Peyer's patch (tissue), 4 donors: ENCODE data around the gene PALD1. TPM values are rescaled to one million over a fixed set of nuclear protein-coding genes. Genes with fewer than 3 reads are reported as not detected.

Experiments used
- DNase-seq, 3 donors: peaks; one replicate each; pipeline ENCODE4 v3.0.0-alpha.2; 2017 to 2019
- H3K27ac ChIP-seq, 4 donors: fragments of 200-600 bp; sonication (generic); one replicate each; pipeline ENCODE4 v1.5.1; 2016 to 2019
- H3K27me3 ChIP-seq, 2 donors: fragments of 200-600 bp; sonication (generic); one replicate each; pipeline ENCODE4 v1.5.1; 2019
- H3K36me3 ChIP-seq, 3 donors: fragments of 200-600 bp; sonication (generic); one replicate each; pipeline ENCODE4 v1.5.1; 2016 to 2019
- H3K4me1 ChIP-seq, 4 donors: fragments of 200-600 bp; sonication (generic); one replicate each; pipeline ENCODE4 v1.5.1; 2016 to 2019
- H3K4me3 ChIP-seq, 4 donors: fragments of 200-600 bp; sonication (generic); 1 replicate in 3 of 4; 2 replicates in 1 of 4; pipeline ENCODE4 v1.5.1; 2016 to 2019; ENCODE audit warnings: mild to moderate bottlenecking in 1 of 4
- H3K9me3 ChIP-seq, 4 donors: fragments of 200-600 bp; sonication (generic); one replicate each; pipeline ENCODE4 v1.5.1; 2016 to 2019; ENCODE audit warnings: mild to moderate bottlenecking in 1 of 4
- POLR2A ChIP-seq, 2 donors: fragments of 450-650 bp; IDR thresholded peaks; one replicate each; pipeline ENCODE4 v1.5.1; 2017; ENCODE audit warnings: antibody characterized with exemption in 2 of 2, mild to moderate bottlenecking in 2 of 2, moderate library complexity in 2 of 2
- total RNA-seq, 4 donors: library from RNA; depleted of rRNA; stranded (reverse); fragments of >200 nt; gene quantifications; one replicate each; pipeline ENCODE4 v1.1.0, GENCODE V29; 2016
- TF ChIP-seq, protein P1 (sequence below), 6 experiments: fragments of 450-650 bp in 4 of 6; fragments of 200-600 bp in 2 of 6; sonication (generic) in 1 of 6; IDR thresholded peaks; one replicate each; pipeline ENCODE4 v1.5.1; 2017 to 2019; ENCODE audit warnings: antibody characterized with exemption in 6 of 6, mild to moderate bottlenecking in 3 of 6, moderate library complexity in 1 of 6

Gene PALD1
- total RNA-seq, 4 donors from 2014 or later, result 1.2 to 15.7 (median 3.6) TPM

DNA sequence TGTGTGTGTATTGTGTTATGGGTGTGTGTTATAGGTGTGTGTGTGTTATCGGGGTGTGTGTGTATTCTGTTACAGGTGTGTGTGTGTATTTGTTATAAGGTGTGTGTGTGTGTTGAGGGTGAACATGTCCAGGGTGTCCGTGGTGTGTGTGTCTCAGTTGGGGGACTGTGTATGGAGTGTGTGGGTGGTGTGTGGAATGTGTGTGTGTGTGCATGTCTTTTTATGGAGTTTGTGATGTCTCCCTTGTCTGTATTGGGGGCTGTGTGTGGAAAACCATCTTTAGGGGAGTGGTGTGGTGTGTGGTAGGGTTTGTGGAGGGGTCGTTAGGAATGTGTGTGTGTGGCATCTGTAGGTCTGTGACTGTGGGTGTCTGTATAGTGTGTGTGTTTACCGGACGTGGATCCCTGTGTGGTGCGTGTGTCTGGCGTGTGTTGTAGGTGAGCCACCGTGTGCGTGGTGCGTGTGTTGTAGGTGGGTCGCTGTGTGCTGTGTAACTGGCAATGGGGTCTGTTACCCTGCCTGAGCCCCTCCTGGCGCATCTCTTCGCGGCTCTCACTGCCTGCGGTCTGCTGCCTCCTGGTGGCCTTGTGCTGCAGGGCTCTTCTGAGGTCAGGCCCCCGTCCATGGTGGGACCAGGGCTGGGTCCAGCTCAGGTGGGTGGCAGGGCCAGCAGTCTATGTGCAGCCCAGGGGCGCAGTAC, 61.7 kb downstream of the PALD1 start:
- peak in 2 of 3 donors; percentile 22 to 56 for DNase-seq
- H3K36me3 ChIP-seq, result no peaks in the 10 kb centered on the region

DNA sequence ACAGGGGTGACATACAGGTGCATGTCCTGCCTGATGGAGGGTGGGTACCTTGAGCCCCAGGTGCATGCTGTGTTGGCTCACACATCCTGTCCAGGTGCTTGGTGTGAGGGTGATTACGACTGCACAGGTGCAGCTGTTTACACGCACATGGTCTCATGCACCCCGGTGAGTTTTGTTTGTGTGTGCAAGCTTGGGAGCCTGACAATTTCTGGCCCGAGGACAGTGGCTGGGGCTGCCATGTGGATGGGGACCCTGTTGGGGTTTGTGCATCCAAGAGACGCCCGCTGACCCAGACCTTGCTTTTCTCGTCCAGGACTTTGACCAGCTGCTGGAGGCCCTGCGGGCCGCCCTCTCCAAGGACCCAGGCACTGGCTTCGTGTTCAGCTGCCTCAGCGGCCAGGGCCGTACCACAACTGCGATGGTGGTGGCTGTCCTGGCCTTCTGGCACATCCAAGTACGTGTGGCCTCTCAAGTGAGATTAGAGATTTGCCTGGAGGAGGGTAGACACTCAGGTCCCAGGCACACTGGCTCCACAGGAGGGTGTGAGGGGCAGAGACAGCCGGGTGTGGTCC, 62.3 kb downstream of the PALD1 start:
- H3K4me3 ChIP-seq, result no peak overlapping the region
- H3K9me3 ChIP-seq, result no peaks in the 10 kb centered on the region
- no peaks in the 10 kb centered on the region for H3K4me1 ChIP-seq
- H3K27ac ChIP-seq, result no peak overlapping the region
- no peaks in the 10 kb centered on the region for H3K36me3 ChIP-seq
- DNase-seq, result no peak
- no peaks in the 10 kb centered on the region for H3K27me3 ChIP-seq
- no peak for TF ChIP-seq POLR2A (IDR thresholded peaks at IDR 0.05)

More for the DNA sequence above, 61.7 kb downstream of the PALD1 start:
- Histone ChIP-seq H3K4me1 (no peaks in the 10 kb centered on the region), H3K27me3 (no peaks in the 10 kb centered on the region), H3K27ac (no peak overlapping the region), H3K9me3 (no peaks in the 10 kb centered on the region), H3K4me3 (no peak overlapping the region)
- TF ChIP-seq, protein P1, sequence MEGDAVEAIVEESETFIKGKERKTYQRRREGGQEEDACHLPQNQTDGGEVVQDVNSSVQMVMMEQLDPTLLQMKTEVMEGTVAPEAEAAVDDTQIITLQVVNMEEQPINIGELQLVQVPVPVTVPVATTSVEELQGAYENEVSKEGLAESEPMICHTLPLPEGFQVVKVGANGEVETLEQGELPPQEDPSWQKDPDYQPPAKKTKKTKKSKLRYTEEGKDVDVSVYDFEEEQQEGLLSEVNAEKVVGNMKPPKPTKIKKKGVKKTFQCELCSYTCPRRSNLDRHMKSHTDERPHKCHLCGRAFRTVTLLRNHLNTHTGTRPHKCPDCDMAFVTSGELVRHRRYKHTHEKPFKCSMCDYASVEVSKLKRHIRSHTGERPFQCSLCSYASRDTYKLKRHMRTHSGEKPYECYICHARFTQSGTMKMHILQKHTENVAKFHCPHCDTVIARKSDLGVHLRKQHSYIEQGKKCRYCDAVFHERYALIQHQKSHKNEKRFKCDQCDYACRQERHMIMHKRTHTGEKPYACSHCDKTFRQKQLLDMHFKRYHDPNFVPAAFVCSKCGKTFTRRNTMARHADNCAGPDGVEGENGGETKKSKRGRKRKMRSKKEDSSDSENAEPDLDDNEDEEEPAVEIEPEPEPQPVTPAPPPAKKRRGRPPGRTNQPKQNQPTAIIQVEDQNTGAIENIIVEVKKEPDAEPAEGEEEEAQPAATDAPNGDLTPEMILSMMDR (IDR thresholded peaks at IDR 0.05), result peak; percentile 27 to 58 (median 52)
- no peak for TF ChIP-seq POLR2A (IDR thresholded peaks at IDR 0.05)

DNA sequence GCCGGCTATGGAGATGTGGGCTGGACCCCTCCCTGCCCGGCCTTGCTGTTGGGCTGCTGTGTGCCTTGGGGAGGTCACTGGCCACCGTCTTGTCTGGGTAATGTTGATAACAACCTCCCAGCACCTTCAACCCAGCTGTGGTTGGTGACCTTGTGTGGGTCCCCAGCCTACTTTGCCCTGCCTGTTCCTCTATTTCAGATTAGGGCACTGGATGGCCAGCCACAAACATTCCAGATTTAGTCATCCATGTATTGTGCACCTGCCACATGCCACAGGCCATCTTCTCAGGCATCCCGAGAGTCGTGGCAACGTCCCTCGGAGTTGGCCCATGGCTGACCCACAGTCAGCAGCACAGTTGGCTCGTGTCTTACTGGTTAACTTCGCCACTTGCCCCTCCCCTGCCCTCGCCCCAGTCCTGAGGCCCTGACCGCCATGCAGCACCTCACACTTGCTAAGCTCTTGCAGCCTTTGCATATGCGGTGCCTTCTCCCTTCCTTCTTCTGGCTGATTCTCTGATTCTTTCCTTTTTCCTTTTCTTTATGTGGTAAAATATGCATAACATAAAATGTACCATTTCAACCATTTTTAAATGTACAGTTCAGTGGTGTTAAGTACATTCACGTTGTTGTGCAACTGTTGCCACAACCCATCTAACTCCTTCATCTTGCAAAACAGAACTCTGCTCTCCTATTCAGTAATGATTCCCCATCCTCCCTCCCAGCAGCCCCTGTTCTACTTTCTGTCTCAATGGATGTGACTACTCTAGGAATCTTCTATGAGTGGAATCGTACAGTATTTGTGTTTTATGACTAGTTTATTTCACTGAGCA, 63.4 kb downstream of the PALD1 start:
- no peak for TF ChIP-seq POLR2A (IDR thresholded peaks at IDR 0.05)
- TF ChIP-seq, protein P1 (IDR thresholded peaks at IDR 0.05), result no peak
- Histone ChIP-seq H3K36me3 (no peaks in the 10 kb centered on the region), H3K9me3 (no peaks in the 10 kb centered on the region), H3K27ac (no peak overlapping the region), H3K4me3 (no peak overlapping the region), H3K4me1 (no peaks in the 10 kb centered on the region), H3K27me3 (no peaks in the 10 kb centered on the region)
- no peak for DNase-seq

DNA sequence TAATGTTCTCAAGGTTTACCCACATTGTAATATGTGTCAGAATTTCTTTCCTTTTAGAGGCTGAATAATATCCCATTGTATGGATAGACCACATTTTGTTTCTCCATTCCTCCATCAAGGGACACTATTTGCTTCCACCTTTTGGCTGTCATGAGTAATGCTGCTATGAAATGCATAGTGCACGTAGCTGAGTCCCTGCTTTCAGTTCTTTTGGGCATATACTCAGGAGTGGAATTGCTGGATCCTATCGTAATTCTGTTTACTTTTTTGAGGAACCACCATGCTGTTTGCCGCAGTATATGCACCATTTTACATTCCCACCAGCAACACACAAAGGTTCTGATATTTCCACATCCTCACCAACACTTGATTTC, 64.0 kb downstream of the PALD1 start:
- Histone ChIP-seq H3K27ac (no peak overlapping the region), H3K9me3 (no peaks in the 10 kb centered on the region), H3K4me3 (no peak overlapping the region), H3K4me1 (no peaks in the 10 kb centered on the region), H3K36me3 (no peaks in the 10 kb centered on the region), H3K27me3 (no peaks in the 10 kb centered on the region)
- no peak for TF ChIP-seq POLR2A (IDR thresholded peaks at IDR 0.05)
- TF ChIP-seq, protein P1 (IDR thresholded peaks at IDR 0.05), result no peak
- no peak for DNase-seq

DNA sequence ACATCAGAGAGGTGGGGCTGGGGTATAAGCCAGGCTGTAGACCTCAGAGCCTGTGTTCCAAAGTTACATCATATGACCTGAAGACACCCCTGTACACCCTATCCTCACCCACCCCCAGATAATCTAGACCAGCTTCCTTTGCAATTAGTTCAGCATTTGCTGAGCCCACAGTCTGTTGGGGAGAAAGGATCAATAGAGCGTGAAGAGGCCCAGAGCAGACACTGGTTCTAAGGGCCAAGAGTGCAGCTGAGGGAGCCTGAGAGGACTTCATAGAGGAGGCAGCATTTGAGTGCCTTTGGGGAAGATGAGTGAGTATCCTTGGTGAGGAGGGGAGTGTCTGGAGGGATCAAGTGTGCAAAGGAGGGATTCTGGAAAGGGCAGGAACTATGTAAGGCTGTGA, 65.3 kb downstream of the PALD1 start:
- no peak overlapping the region for H3K27ac ChIP-seq
- H3K9me3 ChIP-seq, result no peaks in the 10 kb centered on the region
- TF ChIP-seq, protein P1 (IDR thresholded peaks at IDR 0.05), result no peak
- no peak for TF ChIP-seq POLR2A (IDR thresholded peaks at IDR 0.05)
- H3K36me3 ChIP-seq, result no peaks in the 10 kb centered on the region
- no peak for DNase-seq
- no peaks in the 10 kb centered on the region for H3K27me3 ChIP-seq
- H3K4me1 ChIP-seq, result no peaks in the 10 kb centered on the region
- H3K4me3 ChIP-seq, result no peak overlapping the region
